HepG2 (cell line): ENCODE measurements around the gene SLC9A5. TPM values are rescaled to one million over a fixed set of nuclear protein-coding genes. Genes with fewer than 3 reads are reported as not detected.
A peak's percentile ranks its signal among the peaks of the same experiment; 100 is the strongest.

Experiments used
- ATAC-seq: fragments of 200-7000 bp; cut with Tn5 transposase; 3 replicates; pipeline ENCODE4 v1.9.1; 2020; ENCODE audit warnings: mild to moderate bottlenecking, moderate library complexity
- BruUV-seq: library from RNA; stranded (reverse); fragments of 400-500 nt; replicated peaks from 2 replicates; lab custom pipeline; 2021; lab: Mats Ljungman, UMichigan
- CTCF ChIA-PET: fragments of 300-600 bp; formaldehyde crosslinking; extraction: SDS; loops from one replicate; lab custom pipeline; 2021; ENCODE audit warnings: low total read pairs, inconsistent platforms, low intra/inter-chr PET ratio; lab: Yijun Ruan, JAX
- POLR2A ChIA-PET: fragments of 350-600 bp; sonication (Branson Sonifier 250); formaldehyde crosslinking; loops from one replicate; lab custom pipeline; 2020; ENCODE audit warnings: antibody characterized with exemption, inconsistent platforms; lab: Yijun Ruan, JAX
- DNase-seq: peaks from one replicate; pipeline ENCODE4 v3.0.0-alpha.2; 2015; ENCODE audit warnings: low spot score
- FAIRE-seq: peaks from 3 replicates; lab custom pipeline; 2011; peaks lifted over from hg19 to GRCh38; lab: Jason Lieb, UNC
- H2AFZ ChIP-seq: one replicate; pipeline ENCODE4 v1.6.1; 2011; ENCODE audit warnings: low read length, inconsistent platforms
- H3K27ac ChIP-seq: fragments of 300-600 bp; 3 replicates; pipeline ENCODE4 v1.8.0; 2011; ENCODE audit warnings: mixed run types, mild to moderate bottlenecking, mixed read lengths, low read length, inconsistent platforms; ENCODE audit not compliant: insufficient read depth; ENCODE audit errors: extremely low read length
- H3K27me3 ChIP-seq, 2 experiments: fragments of 200-600 bp in 1 of 2; 2 replicates in 1 of 2; 3 replicates in 1 of 2; pipeline versions ENCODE4 v1.6.0 to v1.8.0; 2011; ENCODE audit warnings: low read length in 2 of 2, mild to moderate bottlenecking in 2 of 2, moderate library complexity in 2 of 2, inconsistent platforms in 1 of 2; ENCODE audit not compliant: insufficient read depth in 2 of 2, control insufficient read depth in 1 of 2
- H3K36me3 ChIP-seq, 2 experiments: fragments of 200-600 bp in 1 of 2; replicated peaks in 1 of 2; 2 replicates in 1 of 2; 3 replicates in 1 of 2; pipeline versions ENCODE4 v1.5.1 to v1.8.0; 2011; ENCODE audit warnings: low read length in 2 of 2, inconsistent platforms in 1 of 2; ENCODE audit not compliant: insufficient read depth in 2 of 2, control insufficient read depth in 1 of 2
- H3K4me1 ChIP-seq: 2 replicates; pipeline ENCODE4 v1.5.1; 2012; ENCODE audit warnings: low read length, inconsistent platforms; ENCODE audit not compliant: insufficient read depth
- H3K4me2 ChIP-seq: 2 replicates; pipeline ENCODE4 v1.6.0; 2011; ENCODE audit warnings: low read depth, low read length, inconsistent platforms
- H3K4me3 ChIP-seq, 3 experiments: fragments of 200-600 bp in 1 of 3; sonication (generic), shearing (Covaris generic) in 1 of 3; replicated peaks in 1 of 3; 2 replicates each; pipeline ENCODE4 v1.5.1; 2011 to 2016; ENCODE audit warnings: low read length in 3 of 3, inconsistent platforms in 2 of 3, low read depth in 2 of 3, mild to moderate bottlenecking in 2 of 3, control low read depth in 1 of 3, mixed read lengths in 1 of 3; ENCODE audit not compliant: insufficient read depth in 1 of 3
- H3K79me2 ChIP-seq: one replicate; pipeline ENCODE4 v1.6.1; 2011; ENCODE audit warnings: low read length, inconsistent platforms; ENCODE audit not compliant: insufficient read depth
- H3K9ac ChIP-seq: 2 replicates; pipeline ENCODE4 v1.6.0; 2011; ENCODE audit warnings: mild to moderate bottlenecking, low read depth, low read length, inconsistent platforms; ENCODE audit not compliant: insufficient read depth
- H3K9me3 ChIP-seq: 2 replicates; pipeline ENCODE4 v1.5.1; 2012; ENCODE audit warnings: mild to moderate bottlenecking, low read length
- H4K20me1 ChIP-seq: 2 replicates; pipeline ENCODE4 v1.6.0; 2011; ENCODE audit warnings: inconsistent platforms, mild to moderate bottlenecking, low read length, moderate library complexity; ENCODE audit not compliant: insufficient read depth
- ATF7 ChIP-seq, 2 experiments: fragments of 450-650 bp in 1 of 2; sonication (generic) in 1 of 2; formaldehyde crosslinking in 1 of 2; IDR thresholded peaks; 2 replicates each; pipeline versions ENCODE4 v1.4.0 to v1.6.1; 2016 to 2020; ENCODE audit warnings: antibody characterized with exemption in 1 of 2, mild to moderate bottlenecking in 1 of 2, missing genetic modification reagents in 1 of 2
- MIER2 ChIP-seq: IDR thresholded peaks from 2 replicates; pipeline ENCODE4 v1.6.1; 2016; ENCODE audit warnings: missing biosample characterization, missing genetic modification reagents
- MIER3 ChIP-seq: IDR thresholded peaks from 2 replicates; pipeline ENCODE4 v1.6.1; 2016; ENCODE audit warnings: missing compliant biosample characterization, borderline replicate concordance
- SP4 ChIP-seq: sonication (generic); formaldehyde crosslinking; IDR thresholded peaks from 2 replicates; pipeline ENCODE4 v1.8.1; 2023; ENCODE audit warnings: mild to moderate bottlenecking, missing genetic modification reagents
- SRSF9 ChIP-seq: fragments of 200-400 bp; formaldehyde crosslinking; IDR thresholded peaks from 2 replicates; pipeline ENCODE4 v1.6.1; 2018; ENCODE audit warnings: borderline replicate concordance, mild to moderate bottlenecking, low read depth, low read length; ENCODE audit not compliant: insufficient read depth, poor library complexity, severe bottlenecking
- ZNF589 ChIP-seq: sonication (generic); formaldehyde crosslinking; conservative IDR thresholded peaks from 2 replicates; pipeline ENCODE4 v1.8.0; 2022; ENCODE audit warnings: mild to moderate bottlenecking, moderate library complexity, missing genetic modification reagents
- WGBS: methylation state at CpG from one replicate; pipeline ENCODE4 v1.1.6; 2017; ENCODE audit warnings: low lambda C conversion rate; 5-methylcytosine and 5-hydroxymethylcytosine counted together
- in situ Hi-C: cut with HindIII; loops from 2 replicates; pipeline ENCODE4 v1.10.0; 2017; ENCODE audit warnings: low pct_unique_long_range_greater_than_20kb; ENCODE audit not compliant: extremely low pct_ligation_motif_present
- intact Hi-C: fragments of 100-400 bp; cut with micrococcal nuclease; formaldehyde crosslinking; loops from one replicate; pipeline ENCODE4 v1.10.0; 2022; ENCODE audit not compliant: unreplicated experiment
- polyA plus RNA-seq, 8 experiments: library from polyadenylated mRNA; depleted of rRNA in 3 of 8; stranded (reverse) in 7 of 8; unstranded in 1 of 8; fragments of >200 nt; fragmentation: Illumina TruSeq in 4 of 8; extraction: Trizol in 4 of 8; gene quantifications; 2 replicates each; pipeline versions ENCODE4 v1.2.1 to v1.2.3, GENCODE V29; 2011 to 2016; ENCODE audit warnings: low read depth in 4 of 8, missing spikeins in 1 of 8, mixed read lengths in 1 of 8; ENCODE audit not compliant: insufficient read depth in 1 of 8
- total RNA-seq, 5 experiments: library from RNA; depleted of rRNA; stranded (reverse); fragments of >200 nt; fragmentation: Illumina TruSeq; extraction: Trizol; gene quantifications; 2 replicates each; pipeline ENCODE4 v1.2.3, GENCODE V29; 2016; ENCODE audit warnings: low read depth in 1 of 5

SLC9A5 gene
- total and polyA plus RNA-seq, 2 of the 13 experiments (the other 11 are each of a cell fraction or from before 2014, with no cell fraction given), result 0.58 to 1.4 TPM

DNA sequence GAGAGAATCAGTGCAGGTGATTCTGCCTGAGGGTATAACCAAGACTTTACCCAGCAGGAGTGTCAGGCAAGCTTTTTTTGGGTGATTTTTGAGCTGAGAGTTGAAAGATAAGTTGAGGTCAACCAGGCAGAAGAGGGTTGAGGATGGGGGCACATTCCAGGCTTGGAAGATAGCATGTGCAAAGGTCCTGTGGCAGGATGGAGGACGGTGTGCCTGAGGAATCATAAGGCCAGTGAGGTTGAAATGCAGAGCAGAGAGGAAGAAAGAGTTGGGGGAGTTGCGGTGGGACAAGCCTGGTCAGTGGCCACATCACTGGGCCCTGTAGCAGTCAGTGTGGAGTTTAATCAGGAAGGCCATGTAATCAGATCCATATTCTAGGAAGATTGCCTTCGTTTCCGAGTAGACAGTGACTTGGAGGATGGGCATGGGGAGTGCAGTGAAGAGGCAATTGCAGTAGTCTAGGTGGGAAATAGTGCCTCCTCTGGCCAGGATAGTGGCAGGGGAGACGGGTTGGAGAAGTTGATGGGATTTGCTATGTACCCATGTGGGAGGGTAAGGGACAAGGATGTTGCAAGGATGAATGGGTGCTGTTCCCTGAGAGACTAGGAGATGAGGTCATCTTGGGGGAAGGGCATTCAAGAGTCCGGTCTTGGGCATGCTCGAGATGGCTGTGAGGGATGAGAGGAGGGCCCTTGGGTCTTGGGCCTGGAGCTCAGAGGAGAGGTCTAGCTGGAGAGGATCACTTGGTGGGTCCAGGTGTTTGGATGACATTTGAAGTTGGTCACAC, 34.5 kb downstream of the SLC9A5 start:
- no peak overlapping the region for H3K9ac ChIP-seq
- no peak for ATAC-seq
- no peaks in the 10 kb centered on the region for H3K27me3 ChIP-seq
- CTCF ChIA-PET, result no interaction called here
- POLR2A ChIA-PET, result no interaction called here
- H3K27ac ChIP-seq, result no peak overlapping the region
- no peaks in the 10 kb centered on the region for H3K9me3 ChIP-seq
- TF ChIP-seq SRSF9 (no peak), ATF7 (IDR thresholded peaks at IDR 0.05) (peak; percentile 72), ATF7 (CRISPR knock-in tag; IDR thresholded peaks at IDR 0.05) (no peak), SP4 (CRISPR knock-in tag) (no peak), MIER3 (CRISPR knock-in tag) (no peak), MIER2 (no peak), ZNF589 (no peak)
- H3K4me2 ChIP-seq, result no peak overlapping the region
- H4K20me1 ChIP-seq, result no peaks in the 10 kb centered on the region
- FAIRE-seq, result no peak
- DNase-seq, result no peak
- intact Hi-C loops (no loop called here), in situ Hi-C loops (no loop called here)
- BruUV-seq, result no TSS peak
- no peak overlapping the region for H3K4me3 ChIP-seq
- no peaks in the 10 kb centered on the region for H3K36me3 ChIP-seq
- peaks cover 14% of the 10 kb centered on the region for H3K4me1 ChIP-seq
- H3K79me2 ChIP-seq, result peaks cover 4% of the 10 kb centered on the region
- no peak overlapping the region for H2AFZ ChIP-seq
- WGBS, result 77% methylated on average over 7 of the region's 7 CpGs
